GM19351 (cell line): ENCODE data around the gene CCSER1.
"Not testable (repeated sequence)": the region's sequence is repeated elsewhere in the genome, so short reads cannot be mapped to it uniquely, and the experiment has no call there.

Source experiments
- ATAC-seq: cut with Tn5 transposase; IDR thresholded peaks from one replicate; pipeline ENCODE4 v1.9.1; 2021; ENCODE audit warnings: mild to moderate bottlenecking, moderate library complexity; ENCODE audit not compliant: unreplicated experiment

Gene CCSER1

GRCh38 chr4:91447168-91447567 lies 1320.0 kb downstream of the CCSER1 start:
- no peak for ATAC-seq

- no peak for ATAC-seq
These were observed 1321.6 kb downstream of the CCSER1 start for GRCh38 chr4:91448668-91449330.

GRCh38 chr4:91454111-91454510 lies 1326.9 kb downstream of the CCSER1 start:
- no peak for ATAC-seq

- ATAC-seq = not testable (repeated sequence)
These were observed 1335.4 kb downstream of the CCSER1 start for GRCh38 chr4:91462566-91462965.

GRCh38 chr4:91470671-91471070 lies 1343.5 kb downstream of the CCSER1 start:
- ATAC-seq = no peak

- ATAC-seq = no peak
These were observed 1344.1 kb downstream of the CCSER1 start for GRCh38 chr4:91471280-91471679.

GRCh38 chr4:91472046-91472445 lies 1344.9 kb downstream of the CCSER1 start:
- no peak for ATAC-seq

GRCh38 chr4:91485415-91485814 lies 1358.2 kb downstream of the CCSER1 start:
- no peak for ATAC-seq

GRCh38 chr4:91488946-91489345 lies 1361.8 kb downstream of the CCSER1 start:
- no peak for ATAC-seq

- ATAC-seq = peak; percentile 67
These were observed 1370.7 kb downstream of the CCSER1 start for GRCh38 chr4:91497892-91498291.

- ATAC-seq = no peak
These were observed 1375.2 kb downstream of the CCSER1 start for GRCh38 chr4:91502365-91502764.

- ATAC-seq = no peak
These were observed 1386.1 kb downstream of the CCSER1 start for GRCh38 chr4:91513326-91513725.

- no peak for ATAC-seq
These were observed 1392.0 kb downstream of the CCSER1 start for GRCh38 chr4:91519155-91519554.

- no peak for ATAC-seq
These were observed 1398.4 kb downstream of the CCSER1 start for GRCh38 chr4:91525621-91526020.

GRCh38 chr4:91527056-91527455 lies 1399.9 kb downstream of the CCSER1 start:
- ATAC-seq = no peak

GRCh38 chr4:91567594-91567993 lies 1440.4 kb downstream of the CCSER1 start:
- ATAC-seq = no peak

GRCh38 chr4:91577864-91578263 lies 1450.7 kb downstream of the CCSER1 start:
- ATAC-seq = no peak

- ATAC-seq = no peak
These were observed 1463.1 kb downstream of the CCSER1 start for GRCh38 chr4:91590260-91590659.

GRCh38 chr4:91592125-91592524 lies 1464.9 kb downstream of the CCSER1 start:
- ATAC-seq = no peak

GRCh38 chr4:91596718-91597117 lies 1469.5 kb downstream of the CCSER1 start:
- ATAC-seq = no peak

- no peak for ATAC-seq
These were observed 1471.5 kb downstream of the CCSER1 start for GRCh38 chr4:91598696-91599095.

GRCh38 chr4:91600301-91600700 lies 1473.1 kb downstream of the CCSER1 start:
- ATAC-seq = no peak

- no peak for ATAC-seq
These were observed 1474.2 kb downstream of the CCSER1 start for GRCh38 chr4:91601401-91601800.
